Parathyroid adenoma (tissue), 2 donors: ENCODE measurements around the gene PLIN5.

Experiments
- H2AFZ ChIP-seq: fragments of 300-600 bp; sonication (generic); one replicate; pipeline ENCODE4 v1.7.0; 2017; ENCODE audit warnings: antibody characterized with exemption, mild to moderate bottlenecking
- H3K27ac ChIP-seq: fragments of 300-600 bp; sonication (generic); one replicate; pipeline ENCODE4 v1.7.0; 2017
- H3K27me3 ChIP-seq: fragments of 300-600 bp; sonication (generic); one replicate; pipeline ENCODE4 v1.7.0; 2017; ENCODE audit warnings: low read length; ENCODE audit not compliant: control insufficient read depth, insufficient read depth
- H3K36me3 ChIP-seq: fragments of 300-600 bp; sonication (generic); one replicate; pipeline ENCODE4 v1.7.0; 2017; ENCODE audit warnings: low read length; ENCODE audit not compliant: control insufficient read depth, insufficient read depth
- H3K4me1 ChIP-seq: fragments of 300-600 bp; sonication (generic); one replicate; pipeline ENCODE4 v1.7.0; 2017; ENCODE audit warnings: control low read depth
- H3K4me2 ChIP-seq: fragments of 300-600 bp; sonication (generic); one replicate; pipeline ENCODE4 v1.7.0; 2017; ENCODE audit warnings: low read length
- H3K4me3 ChIP-seq: fragments of 300-600 bp; sonication (generic); one replicate; pipeline ENCODE4 v1.7.0; 2017; ENCODE audit warnings: low read depth, low read length
- H3K79me2 ChIP-seq: fragments of 300-600 bp; sonication (generic); one replicate; pipeline ENCODE4 v1.7.0; 2017; ENCODE audit warnings: control low read depth
- H3K9ac ChIP-seq: fragments of 300-600 bp; sonication (generic); one replicate; pipeline ENCODE4 v1.7.0; 2017; ENCODE audit warnings: mild to moderate bottlenecking
- H3K9me3 ChIP-seq: fragments of 300-600 bp; sonication (generic); one replicate; pipeline ENCODE4 v1.7.0; 2017; ENCODE audit warnings: low read length; ENCODE audit not compliant: control insufficient read depth
- TF ChIP-seq, protein P1 (sequence below): fragments of 300-600 bp; sonication (generic); IDR thresholded peaks from one replicate; pipeline ENCODE4 v1.7.0; 2017; ENCODE audit warnings: antibody characterized with exemption, mild to moderate bottlenecking
- donor health status: primary hyperparathyroidism.

PLIN5 gene

DNA sequence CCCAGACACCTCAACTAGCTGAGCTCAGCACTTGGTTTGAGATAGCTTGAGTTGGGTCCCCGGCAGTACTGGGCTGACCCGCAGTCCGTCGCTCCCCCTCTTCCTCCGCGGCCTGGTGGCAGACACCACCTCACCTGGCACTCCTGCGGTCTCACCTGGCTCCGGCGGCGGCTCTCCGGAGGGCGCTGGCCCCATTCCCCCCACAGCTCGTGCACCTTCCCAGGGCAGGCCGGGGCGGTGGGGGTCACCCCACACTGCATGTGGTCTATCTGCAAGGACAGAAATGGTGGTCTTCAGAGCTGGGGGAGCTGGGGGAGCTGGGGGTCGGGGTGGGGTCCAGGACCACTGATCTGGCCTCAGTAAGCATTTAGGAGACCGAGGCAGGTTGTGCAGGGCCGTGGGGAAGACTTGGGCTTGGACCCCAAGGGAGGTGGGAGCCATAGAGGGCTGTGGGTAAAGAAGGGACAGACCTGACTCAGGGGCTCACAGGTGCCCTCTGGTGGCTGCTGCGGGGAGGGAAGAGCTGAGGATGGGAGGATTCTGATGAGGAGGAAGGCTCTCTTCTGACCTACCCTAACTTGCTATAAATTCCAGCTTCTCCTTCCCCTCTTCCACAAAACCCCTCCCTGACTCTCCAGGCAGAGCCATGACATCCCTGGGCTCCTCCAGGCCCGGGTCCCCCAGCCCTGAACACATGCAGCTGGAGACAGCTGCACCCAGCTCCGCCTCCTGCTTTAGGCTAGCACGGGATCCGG lies 10.0 kb downstream of the PLIN5 start:
- H3K4me3 ChIP-seq, result no peak overlapping the region
- no peak overlapping the region for H2AFZ ChIP-seq
- H3K79me2 ChIP-seq, result no peaks in the 10 kb centered on the region

DNA sequence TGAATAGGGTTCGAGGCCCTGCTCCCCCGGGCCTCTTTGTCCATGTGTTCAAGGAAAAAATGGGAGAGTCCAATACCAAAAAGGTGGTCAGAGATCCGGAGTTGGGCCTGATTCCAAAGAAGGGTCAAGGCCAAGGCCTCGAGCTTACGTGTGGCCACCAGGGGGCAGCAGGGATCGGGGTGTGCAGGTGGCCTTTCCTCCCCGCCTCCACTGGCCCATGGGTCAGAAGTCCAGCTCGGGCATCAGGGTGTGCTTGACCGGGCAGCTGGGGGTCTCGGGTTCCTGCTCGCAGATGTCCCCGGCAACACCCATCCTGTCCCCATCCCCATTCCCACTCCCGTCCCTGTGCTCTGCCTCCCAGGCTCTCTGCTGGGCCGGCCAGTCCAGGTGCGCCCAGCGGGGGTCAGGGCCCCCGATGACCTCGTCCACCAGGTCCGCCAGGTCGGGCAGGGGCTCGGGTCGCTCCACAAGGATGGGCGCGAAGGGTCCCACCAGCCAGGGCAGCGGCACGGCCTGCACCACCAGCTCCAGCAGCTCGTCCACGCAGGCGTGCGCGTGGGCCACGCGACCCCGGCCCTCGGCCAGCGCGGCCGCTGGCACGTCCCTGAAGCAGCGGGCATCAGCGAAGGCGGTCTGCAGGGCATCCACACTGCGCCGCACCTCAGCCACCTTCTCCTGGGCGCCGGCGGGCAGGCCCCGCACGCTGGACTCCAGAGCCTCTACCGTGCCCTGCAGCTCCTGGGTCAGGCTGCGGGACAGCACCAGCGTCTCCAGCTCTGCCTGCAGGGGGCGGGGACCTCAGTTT lies 11.5 kb downstream of the PLIN5 start:
- Histone ChIP-seq H3K4me3 (no peak overlapping the region), H2AFZ (no peak overlapping the region), H3K9ac (no peak overlapping the region), H3K4me2 (no peak overlapping the region), H3K79me2 (no peaks in the 10 kb centered on the region), H3K27ac (no peak overlapping the region), H3K9me3 (no peaks in the 10 kb centered on the region), H3K27me3 (no peaks in the 10 kb centered on the region), H3K36me3 (no peaks in the 10 kb centered on the region), H3K4me1 (no peaks in the 10 kb centered on the region)
- TF ChIP-seq, protein P1, sequence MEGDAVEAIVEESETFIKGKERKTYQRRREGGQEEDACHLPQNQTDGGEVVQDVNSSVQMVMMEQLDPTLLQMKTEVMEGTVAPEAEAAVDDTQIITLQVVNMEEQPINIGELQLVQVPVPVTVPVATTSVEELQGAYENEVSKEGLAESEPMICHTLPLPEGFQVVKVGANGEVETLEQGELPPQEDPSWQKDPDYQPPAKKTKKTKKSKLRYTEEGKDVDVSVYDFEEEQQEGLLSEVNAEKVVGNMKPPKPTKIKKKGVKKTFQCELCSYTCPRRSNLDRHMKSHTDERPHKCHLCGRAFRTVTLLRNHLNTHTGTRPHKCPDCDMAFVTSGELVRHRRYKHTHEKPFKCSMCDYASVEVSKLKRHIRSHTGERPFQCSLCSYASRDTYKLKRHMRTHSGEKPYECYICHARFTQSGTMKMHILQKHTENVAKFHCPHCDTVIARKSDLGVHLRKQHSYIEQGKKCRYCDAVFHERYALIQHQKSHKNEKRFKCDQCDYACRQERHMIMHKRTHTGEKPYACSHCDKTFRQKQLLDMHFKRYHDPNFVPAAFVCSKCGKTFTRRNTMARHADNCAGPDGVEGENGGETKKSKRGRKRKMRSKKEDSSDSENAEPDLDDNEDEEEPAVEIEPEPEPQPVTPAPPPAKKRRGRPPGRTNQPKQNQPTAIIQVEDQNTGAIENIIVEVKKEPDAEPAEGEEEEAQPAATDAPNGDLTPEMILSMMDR, result peak; percentile 42

More for the DNA sequence above, 10.0 kb downstream of the PLIN5 start:
- H3K4me1 ChIP-seq, result no peaks in the 10 kb centered on the region
- TF ChIP-seq, protein P1, result peak; percentile 50
- H3K4me2 ChIP-seq, result no peak overlapping the region
- H3K9me3 ChIP-seq, result no peaks in the 10 kb centered on the region
- no peaks in the 10 kb centered on the region for H3K27me3 ChIP-seq
- no peak overlapping the region for H3K27ac ChIP-seq
- H3K9ac ChIP-seq, result no peak overlapping the region
- no peaks in the 10 kb centered on the region for H3K36me3 ChIP-seq

DNA sequence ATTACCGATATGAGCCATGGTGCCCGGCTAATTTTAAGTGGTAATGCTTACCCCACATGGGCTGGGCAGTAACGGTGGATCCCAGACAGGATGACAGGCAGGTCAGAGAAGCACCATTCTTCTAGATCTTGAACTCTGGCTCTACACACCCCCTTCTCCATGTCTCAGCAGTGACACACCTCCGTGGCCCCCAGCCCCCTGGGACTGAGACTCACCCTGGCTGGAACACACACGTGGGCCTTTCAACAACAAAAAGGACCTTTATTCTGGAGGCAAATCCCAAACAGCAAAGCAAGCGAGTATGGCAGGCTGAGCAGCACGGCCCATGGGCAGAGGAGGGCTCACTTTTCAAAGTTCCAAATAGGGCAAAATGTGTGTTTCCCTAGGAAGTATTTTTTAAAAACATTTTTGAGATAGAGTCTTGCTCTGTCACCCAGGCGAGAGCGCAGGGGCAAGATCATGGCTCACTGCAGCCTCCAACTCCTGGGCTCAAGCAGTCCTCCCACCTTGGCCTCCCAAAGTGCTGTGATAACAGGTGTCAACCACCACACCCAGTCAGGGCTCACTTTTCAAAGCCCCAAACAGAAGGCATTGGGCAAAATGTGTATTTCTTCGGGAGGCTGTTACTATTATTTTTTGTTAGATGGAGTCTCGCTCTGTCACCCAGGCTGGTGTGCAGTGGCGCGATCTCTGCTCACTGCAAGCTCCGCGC lies 12.6 kb downstream of the PLIN5 start:
- no peaks in the 10 kb centered on the region for H3K9me3 ChIP-seq
- no peaks in the 10 kb centered on the region for H3K36me3 ChIP-seq
- H3K4me3 ChIP-seq, result no peak overlapping the region
- H3K27ac ChIP-seq, result no peak overlapping the region
- H3K9ac ChIP-seq, result no peak overlapping the region
- TF ChIP-seq, protein P1, result no peak
- no peaks in the 10 kb centered on the region for H3K4me1 ChIP-seq
- no peaks in the 10 kb centered on the region for H3K27me3 ChIP-seq
- no peak overlapping the region for H2AFZ ChIP-seq
- no peaks in the 10 kb centered on the region for H3K79me2 ChIP-seq
- H3K4me2 ChIP-seq, result no peak overlapping the region

DNA sequence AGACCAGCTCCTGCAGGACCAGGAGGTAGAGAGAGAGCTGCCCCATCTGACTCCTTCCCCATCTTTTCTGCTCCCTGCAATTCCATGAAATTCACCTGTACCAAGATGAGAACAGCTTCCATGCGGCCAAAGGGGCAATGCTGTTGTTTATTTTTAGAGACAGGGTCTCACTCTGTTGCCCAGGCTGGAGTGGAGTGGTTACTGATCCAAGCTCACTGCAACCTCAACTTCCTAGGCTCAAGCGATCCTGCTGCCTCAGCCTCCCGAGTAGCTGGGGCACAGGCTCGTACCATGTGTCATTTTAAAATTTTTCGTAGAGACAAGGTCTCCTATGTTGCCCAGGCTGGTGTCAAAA lies 13.2 kb downstream of the PLIN5 start:
- Histone ChIP-seq H3K36me3 (no peaks in the 10 kb centered on the region), H3K27ac (no peak overlapping the region), H3K27me3 (no peaks in the 10 kb centered on the region), H3K9ac (no peak overlapping the region), H3K4me3 (no peak overlapping the region), H3K4me2 (no peak overlapping the region), H3K4me1 (no peaks in the 10 kb centered on the region), H3K9me3 (no peaks in the 10 kb centered on the region), H3K79me2 (no peaks in the 10 kb centered on the region), H2AFZ (no peak overlapping the region)
- TF ChIP-seq, protein P1, result no peak
